Measurements from ENCODE around the gene SRSF1.
"Not testable (repeated sequence)": the region's sequence is repeated elsewhere in the genome, so short reads cannot be mapped to it uniquely, and the experiment has no call there.

The SRSF1 gene, protein sequence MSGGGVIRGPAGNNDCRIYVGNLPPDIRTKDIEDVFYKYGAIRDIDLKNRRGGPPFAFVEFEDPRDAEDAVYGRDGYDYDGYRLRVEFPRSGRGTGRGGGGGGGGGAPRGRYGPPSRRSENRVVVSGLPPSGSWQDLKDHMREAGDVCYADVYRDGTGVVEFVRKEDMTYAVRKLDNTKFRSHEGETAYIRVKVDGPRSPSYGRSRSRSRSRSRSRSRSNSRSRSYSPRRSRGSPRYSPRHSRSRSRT

DNA sequence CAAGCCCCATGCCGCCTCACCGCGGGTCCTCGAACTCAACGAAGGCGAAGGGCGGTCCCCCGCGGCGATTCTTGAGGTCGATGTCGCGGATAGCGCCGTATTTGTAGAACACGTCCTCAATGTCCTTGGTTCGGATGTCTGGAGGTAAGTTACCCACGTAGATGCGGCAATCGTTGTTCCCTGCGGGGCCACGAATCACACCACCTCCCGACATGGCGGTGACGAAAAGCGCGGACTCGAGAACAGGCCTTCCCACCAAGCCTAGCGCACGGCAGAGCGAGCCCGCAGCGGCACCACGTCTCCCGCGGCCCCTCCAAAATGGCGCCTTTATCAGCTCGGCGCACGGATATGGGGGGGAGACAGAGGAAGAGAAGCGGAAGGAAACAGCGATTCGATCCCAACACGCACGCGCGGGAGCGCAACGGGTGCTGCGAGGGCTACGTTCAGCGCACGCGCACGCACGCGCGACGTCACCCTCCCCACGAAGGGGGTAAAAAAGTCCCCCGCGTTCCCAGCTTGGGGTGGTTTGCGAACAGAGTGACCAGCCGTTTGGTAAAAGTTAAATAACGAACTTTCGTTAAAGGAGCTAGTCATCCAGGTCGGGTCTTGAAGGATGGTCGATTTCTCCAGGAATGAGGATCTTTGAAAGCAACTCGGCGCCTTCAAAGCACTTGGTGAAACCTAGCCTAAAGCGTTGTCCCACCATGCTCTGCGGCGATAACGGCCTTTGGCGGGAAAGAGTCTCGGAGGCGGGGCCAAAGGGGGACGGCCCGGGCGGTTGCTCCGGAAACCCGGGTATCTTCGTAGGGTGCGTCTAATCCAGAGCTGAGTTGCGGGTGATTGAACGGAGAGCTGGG lies at the start of gene SRSF1:
Gene SRSF1, minus strand, starts transcription at position 323 of the 857 bp plus-strand sequence. Its CDS starts 109 bp downstream, at position 214.
- DNase-seq (ENCODE audit: low read depth, low spot score), result peak; percentile 90

DNA sequence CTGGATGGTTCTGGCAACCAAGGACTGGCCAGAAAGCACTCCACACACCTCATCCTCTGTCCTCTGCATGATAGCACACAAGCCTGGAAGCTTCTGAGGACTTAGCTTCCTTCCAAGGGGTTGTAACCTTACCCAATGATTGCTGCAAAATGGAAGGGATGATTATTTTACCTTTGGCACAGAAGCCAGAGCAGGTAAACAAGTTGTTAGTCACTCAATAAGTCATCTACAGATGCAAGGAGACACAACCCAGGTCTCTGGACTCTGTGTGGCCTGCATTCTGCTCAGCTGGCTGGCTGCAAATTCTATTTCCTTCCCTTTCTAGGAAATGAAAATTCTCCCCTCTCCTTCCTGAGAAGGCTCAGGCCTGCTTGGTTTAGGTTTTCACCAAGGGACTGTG lies 49.4 kb upstream of the SRSF1 start:
- DNase-seq (ENCODE audit: low read depth, low spot score), result no peak

DNA sequence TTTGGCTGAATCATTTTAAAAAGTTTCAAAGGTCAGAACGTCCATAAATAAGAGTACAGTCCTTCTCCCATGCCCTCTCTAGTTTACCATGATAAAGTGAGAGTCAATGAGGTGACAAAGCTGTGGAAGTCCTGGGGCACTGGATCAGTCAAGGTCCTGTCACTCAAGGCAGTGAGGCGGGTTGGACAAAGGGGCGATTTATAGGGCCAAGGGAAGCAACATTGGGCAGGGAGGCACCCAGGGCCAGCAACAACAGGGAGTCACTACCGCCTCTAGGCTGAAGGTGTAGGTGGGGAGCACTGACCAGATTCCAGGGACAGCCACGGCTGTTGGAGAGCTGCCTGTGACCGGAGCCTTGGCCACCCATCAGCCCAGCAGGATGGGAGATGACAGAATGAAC lies 47.6 kb upstream of the SRSF1 start:
- DNase-seq (ENCODE audit: low read depth, low spot score), result no peak

DNA sequence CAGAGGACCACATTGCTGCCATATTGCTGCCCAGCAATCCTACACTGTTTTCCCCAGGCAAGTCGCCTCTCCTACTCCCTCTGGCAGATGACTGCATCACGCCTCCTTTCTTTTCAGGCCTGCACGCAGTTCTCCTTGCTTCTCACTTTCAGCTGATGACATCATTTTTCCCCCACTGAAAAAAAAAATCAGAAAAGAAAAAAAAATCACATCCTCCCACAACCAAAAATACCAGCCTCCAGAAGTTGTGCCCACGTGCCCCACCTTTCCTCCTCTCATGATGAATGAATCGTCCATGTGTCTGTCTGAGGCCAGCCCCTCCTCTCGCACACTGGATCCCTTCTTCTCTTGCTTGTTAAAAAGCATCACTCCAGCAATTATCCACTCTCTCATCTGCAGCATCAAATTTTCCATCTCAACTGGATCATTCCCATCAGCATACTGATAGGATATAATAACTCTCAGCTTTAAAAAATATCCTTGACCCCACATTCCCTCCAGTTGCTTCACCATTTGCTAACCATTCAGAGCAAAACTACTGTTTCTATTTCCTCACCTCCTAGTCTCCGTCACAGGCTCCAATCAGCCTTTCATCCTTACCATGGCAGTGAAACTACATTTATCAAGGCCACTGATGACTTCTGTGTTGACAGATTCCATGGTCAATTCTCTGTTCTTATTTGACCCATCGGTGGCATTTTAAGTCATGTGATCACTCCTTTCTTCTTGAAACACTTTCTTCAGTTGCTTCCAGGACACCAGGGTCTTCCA lies 46.1 kb upstream of the SRSF1 start:
- no peak for DNase-seq (ENCODE audit: low read depth, low spot score)

DNA sequence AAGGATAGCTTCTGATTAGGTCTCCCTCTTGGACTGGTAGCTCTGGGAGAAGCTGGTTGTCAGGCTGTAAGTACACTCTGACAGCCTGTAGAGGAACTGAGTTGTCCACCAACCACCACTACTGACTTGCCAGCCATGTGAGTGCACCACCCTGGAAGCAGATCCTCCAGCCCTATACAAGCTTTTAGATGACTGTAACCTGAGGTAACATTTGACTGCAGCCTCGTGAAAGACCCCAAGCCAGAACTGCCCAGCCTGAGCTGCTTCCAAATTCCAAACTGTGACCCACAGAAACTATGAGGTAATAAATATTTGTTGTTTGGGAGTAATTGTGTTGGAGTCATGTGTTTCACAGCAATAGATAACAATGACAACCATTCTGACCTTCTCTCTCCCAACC lies 45.4 kb upstream of the SRSF1 start:
- no peak for DNase-seq (ENCODE audit: low read depth, low spot score)

DNA sequence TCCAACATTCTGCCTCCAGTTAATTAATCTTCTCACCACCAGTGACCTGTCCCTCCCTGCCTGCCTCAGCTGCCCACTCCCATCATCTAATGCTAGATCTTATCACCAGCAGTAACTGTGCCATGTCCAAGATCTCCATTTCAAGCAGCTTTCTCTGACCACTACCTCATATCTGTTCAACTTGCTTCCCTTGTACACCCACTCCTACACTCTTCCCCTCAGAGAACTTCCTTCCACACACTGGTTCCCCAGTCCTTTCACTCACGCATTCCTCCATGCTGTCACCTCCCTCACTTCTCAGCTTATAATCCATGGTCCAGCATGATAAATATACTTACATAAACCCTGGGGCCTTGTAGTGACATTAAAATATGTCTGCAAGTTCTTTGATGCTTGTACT lies 44.4 kb upstream of the SRSF1 start:
- DNase-seq (ENCODE audit: low read depth, low spot score), result no peak

DNA sequence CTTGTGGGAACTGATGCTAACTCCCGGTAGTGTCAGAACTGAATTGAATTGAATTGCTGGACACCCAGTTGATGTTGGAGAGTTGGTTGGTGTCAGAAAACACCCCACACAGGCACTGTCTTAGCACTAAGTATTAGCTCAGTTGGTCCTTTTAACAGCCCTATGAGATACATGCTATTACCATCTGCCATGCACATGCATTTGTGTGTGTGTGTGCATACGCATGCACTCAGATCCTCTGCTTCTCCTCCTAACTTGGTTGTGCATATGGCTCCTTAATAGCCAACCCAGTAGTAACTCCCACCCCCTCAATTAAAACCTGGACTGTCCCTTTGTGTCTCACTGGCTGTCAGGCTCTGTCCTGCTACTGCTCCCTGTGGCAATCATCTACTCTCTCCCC lies 43.9 kb upstream of the SRSF1 start:
- DNase-seq (ENCODE audit: low read depth, low spot score), result no peak

DNA sequence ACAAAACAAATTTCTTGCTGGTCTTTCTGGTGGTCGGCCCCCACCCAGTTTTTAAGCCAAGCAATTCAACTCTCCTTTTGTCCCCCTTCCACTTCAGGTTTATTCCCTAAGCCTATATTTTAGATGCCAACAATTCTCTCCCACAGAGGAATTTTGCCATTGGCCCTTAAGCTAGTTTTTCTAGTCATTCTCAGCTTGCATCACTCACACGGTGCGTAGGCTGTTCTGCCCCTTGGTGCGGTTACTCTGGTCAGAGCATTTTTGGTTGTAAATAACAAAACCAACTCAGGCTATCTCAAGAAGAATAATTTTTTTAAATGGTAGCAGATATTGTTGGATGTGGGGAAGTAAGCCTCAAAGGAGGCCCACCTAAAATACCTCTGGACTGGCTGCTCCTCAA lies 42.5 kb upstream of the SRSF1 start:
- DNase-seq (ENCODE audit: low read depth, low spot score), result no peak

DNA sequence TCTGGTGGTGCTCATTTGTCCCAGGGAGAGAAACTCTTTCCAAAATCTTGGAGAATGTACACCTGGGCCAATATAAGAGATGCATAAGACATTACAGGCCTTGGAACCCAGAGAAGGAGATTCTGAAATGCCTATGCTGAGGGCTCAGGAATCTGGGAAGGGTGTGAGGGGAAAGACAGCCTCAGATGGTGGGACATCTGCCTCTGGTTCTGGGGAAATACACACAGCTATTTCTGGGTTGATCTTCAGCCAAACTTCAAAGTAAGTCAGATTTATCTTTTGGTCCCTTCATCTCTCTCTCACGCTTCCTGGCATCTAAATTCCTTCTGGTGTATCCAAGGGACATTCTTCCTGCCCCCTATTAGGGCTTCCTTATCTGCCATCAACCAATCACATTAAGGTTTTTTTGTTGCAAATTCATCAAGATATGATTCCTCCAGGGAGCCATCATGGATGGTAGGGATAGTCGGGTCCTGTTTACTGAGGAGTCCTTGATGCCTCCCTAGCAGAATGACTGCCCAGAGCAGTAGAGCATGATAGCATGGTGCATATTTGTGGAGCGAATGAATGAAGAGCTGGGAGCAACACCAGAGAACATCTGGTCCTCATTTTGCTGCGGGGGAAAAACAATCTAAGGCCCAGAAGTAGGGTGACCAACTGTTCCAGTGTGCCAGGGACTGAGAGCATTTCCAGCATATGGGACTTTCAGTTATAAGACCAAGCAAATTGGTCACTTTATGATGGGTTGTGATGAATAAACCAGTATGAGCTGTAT lies 40.5 kb upstream of the SRSF1 start:
- DNase-seq (ENCODE audit: low read depth, low spot score), result no peak

DNA sequence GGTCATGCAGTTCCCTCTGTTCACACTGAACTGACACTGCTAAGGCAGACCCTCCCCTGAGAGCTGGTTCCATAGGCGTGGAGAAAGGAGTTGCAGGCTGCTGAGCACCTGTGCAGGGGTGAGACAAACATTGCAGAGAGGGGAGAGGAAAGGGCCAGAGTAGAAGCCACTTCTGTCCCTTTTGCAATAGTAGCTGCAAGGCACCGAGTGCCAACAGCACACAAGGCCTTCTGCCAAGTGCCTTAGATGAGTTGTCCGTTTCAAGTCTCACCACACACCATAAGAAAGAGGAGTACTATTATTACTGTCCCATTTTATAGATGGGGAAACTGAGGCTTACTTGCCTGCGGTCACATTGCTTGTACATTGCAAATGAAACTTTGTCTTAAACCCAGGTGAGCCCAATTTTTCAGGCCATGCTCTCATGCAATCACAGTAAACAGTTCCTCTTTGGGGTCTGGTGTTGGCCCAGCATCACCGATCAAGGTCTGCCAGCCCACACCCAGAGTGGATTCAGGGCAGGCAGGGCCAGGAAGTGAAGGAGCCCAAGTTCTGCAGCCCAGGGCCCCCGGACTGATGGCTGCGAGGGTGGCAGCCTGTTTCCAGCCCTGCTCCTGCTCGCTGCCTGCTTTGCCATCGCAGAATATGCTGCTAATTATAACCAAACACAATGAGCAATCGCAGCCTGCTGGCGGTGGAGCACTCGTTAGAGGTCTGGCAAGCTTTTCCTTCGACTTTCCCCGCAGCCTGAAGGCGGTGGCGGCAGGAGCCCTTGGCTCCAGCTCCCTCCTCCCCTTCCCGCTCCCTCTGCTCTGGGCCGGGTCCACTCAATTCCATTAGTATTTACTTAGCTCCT lies 39.4 kb upstream of the SRSF1 start:
- no peak for DNase-seq (ENCODE audit: low read depth, low spot score)

DNA sequence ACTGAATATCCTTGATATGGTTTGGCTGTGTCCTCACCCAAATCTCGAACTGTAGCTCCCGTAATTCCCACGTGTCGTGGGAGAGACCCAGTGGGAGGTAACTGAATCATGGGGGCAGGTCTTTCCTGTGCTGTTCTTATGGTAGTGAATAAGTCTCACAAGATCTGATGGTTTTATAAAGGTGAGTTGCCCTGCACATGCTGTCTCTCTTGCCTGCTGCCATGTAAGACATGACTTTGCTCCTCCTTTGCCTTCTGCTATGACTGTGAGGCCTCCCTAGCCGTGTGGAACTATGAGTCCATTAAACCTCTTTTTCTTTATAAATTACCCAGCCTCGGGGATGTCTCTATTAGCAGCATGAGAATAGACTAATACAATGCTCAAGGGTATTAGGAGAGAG lies 37.2 kb upstream of the SRSF1 start:
- not testable (repeated sequence) for DNase-seq (ENCODE audit: low read depth, low spot score)

DNA sequence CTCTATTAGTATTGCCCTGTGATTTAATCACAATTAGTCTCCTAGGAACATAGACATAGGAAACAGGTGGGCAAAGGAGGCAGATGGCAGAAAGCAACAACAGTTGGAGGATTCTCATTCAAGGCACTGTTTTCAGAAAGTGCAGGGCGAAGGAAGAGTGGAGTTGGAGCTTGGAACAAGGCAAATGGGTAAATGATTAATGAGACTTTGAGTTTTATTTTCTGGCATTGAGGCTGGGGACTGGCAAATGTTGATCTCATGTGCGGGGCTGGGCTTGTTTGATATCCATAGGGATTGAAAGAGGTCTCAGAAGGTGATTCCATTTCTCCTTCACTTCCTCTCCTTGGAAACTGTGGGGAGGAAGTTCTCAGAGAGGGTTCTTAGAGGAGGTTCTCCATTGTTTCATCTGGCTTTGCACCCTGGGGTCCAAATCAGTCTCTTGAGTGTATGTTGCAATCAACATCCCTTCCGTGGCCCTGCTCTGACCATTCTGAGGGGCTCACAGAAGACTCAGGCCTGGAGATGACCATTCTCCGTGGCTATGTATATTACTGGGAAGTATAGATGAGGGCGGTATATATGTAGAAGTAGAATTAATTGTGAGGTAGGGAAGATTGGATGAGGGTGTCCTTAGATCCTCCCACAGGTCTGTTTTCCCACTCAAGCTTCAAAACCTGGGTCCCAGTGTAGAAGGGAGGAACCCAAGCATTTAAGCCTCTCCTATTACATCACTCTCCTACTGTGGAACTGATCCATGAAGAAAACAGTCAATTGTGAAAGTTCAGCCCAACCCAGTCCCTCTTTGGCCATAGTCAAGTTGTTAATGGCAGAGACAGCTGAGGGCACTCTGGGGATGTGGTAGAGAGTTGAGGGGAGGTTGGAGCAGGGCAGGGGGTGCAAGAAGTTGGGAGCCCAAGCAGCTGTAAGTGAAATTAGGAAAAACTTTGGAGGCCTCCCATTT lies 36.5 kb upstream of the SRSF1 start:
- no peak for DNase-seq (ENCODE audit: low read depth, low spot score)

DNA sequence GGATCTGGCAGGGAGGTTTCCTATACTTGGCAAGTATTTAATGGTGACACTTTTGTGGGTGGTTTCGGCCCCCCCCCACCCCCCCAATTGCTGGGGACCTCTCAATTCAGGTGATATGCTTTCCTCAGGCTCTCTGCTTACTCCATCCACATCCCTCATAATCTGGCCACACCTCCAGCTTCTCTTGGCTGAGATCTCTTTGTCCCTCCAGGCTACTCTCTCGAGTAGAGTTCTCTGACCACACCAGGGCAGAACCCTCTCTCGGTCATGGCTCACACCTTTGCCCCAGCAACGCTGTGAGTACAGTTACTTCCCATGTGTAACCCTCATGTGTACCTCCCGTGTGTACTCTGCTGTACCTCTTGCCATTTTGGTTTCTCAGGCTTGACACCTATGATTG lies 34.1 kb upstream of the SRSF1 start:
- DNase-seq (ENCODE audit: low read depth, low spot score), result no peak

DNA sequence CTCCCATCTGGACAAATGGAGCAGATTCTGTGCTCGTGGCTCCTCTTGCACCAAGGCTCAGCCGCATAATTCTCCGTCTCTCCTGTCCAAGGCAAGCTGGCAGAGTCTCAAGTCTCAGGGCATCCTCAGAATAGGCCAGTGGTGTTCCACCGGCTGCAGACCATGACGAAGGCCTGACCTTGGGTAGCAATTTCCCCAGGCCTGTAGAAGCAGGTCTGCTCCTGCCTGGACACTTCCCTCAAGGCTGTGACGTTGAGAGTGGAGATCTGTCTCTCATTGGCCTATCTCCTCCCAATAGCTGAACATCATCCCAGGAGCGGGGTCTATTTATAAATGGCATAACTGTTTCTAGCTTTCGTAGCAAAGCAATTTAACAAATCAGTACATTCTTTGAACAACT lies 33.3 kb upstream of the SRSF1 start:
- DNase-seq (ENCODE audit: low read depth, low spot score), result no peak

DNA sequence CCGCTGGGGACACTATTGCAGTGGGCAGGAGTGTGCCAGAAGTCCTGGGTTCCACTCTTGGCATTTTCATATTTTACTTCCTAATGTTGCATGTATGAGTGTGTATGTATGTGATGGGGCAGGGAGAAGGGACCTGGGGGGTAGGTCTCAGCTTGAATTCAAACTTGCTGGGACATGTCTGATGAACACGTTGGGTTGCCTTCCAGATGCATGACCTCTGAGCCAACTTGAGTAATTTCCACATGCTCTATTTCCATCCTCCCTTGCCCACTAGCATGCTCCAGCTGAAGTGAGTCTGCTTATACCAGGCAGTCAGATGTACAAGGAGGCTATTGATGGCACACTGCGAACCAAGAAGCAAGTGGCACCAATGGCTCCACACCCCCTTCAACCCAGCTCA lies 32.9 kb upstream of the SRSF1 start:
- DNase-seq (ENCODE audit: low read depth, low spot score), result no peak

DNA sequence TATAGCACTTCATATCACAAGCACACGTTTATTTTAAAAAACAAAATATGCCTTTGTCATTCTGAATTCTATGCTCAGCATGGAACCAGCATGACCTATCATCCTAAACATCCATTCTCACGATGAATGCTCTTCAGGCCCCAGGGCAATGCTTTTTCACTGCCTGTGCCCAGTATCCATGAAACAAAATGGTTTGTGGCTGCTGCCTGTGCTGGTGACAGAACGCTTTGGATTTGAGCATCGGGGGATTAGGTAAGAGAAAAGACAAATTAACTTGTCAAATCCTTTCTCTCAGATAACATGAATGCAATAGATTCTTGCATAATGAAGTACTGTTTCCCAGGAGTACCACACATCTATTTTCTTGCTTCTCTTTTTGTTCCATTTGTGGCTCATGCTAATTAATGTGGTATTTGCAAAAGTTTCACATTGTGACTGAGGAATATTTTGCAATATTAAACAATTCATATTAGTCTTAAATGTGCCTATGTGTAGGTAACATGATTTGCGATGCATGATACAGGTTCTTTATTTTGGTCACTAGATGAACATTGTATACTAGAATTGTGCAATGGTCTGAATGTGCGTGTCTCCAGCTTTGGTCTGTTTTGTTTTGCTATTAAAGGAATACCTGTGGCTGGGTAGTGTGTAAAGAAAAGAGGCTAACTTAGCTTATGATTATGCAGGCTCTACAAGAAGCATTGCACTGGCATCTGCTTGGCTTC lies 25.8 kb upstream of the SRSF1 start:
- no peak for DNase-seq (ENCODE audit: low read depth, low spot score)

DNA sequence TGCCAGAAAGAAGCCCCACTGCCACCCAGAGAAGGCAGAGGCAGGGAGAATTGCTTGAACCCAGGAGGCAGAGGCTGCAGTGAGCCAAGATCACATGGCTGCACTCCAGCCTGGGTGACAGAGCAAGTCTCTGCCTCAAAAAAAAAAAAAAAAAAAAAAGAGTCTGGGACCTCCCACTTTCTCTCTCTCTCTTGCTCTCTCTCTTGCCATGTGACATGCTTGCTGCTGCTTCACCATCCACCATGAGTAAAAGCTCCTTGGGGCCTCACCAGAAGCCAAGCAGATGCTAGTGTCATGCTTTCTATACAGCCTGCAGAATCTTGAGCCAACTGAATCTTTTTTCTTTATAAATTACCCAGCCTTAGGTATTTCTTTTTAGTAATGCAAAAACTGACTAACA lies 21.5 kb upstream of the SRSF1 start:
- no peak for DNase-seq (ENCODE audit: low read depth, low spot score)

DNA sequence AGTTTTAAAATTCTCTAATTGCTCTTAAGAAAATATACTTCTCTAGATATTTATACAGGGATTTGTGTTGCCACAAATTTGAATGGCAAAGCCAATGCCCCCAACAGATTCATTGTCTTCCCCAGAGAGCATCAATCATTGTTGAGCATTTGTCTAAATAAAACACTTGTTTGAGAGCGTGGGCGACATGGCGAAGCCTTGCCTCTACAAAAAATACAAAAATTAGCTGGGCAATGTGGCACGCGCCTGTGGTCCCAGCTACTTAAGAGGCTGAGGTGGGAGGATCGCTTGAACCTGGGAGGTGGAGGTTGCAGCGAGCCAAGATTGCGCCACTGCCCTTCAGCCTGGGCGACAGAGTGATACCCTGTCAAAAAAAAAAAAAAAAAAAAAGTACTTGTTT lies 13.4 kb upstream of the SRSF1 start:
- DNase-seq (ENCODE audit: low read depth, low spot score), result no peak

DNA sequence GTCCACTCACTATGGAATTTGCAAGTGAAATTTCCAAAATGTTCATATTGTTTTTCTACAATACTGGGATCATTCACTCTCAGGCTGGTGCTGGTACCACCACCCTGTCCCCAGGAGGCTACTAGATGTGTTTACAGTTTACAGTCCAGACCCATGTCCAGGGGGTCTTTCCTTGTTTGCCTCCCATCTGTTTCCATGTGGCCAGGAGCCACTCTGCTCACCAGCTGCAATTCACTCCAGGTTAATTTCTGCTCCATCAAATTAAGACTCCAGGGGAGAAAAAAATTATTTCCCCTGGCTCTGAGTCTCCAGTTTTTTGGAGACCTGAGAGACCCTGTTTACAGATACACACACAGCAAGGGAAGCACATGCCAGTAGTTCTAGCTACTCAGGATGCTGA lies 12.5 kb upstream of the SRSF1 start:
- no peak for DNase-seq (ENCODE audit: low read depth, low spot score)

Data from iPS DF 19.7 (cell line).